Measurements from ENCODE around the gene EREG. TPM values are rescaled to one million over a fixed set of nuclear protein-coding genes. Genes with fewer than 3 reads are reported as not detected.
"Not testable (repeated sequence)": the region's sequence is repeated elsewhere in the genome, so short reads cannot be mapped to it uniquely, and the experiment has no call there.

EREG gene
- total RNA-seq, 4 donors from 2014 or later = 8.0 to 122 (median 11.9) TPM

DNA sequence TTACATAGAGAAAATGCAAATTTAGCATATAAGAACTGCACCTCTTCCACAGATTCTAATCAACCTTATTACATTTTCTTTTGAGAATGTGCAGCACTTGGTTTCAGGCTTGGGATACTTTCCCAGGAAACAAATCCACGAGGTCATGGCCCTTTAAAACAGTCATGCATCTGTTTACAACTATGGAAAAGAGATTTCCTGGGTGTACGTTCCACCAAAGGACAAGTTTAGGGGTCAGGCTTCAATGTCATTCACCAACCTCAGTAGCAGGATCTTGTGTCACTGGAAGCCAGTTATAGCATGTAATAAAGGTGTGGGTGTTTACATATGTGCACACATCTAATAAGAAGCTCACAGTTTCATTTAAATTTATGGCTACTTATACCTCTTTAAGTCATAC, 30.7 kb downstream of the EREG start:
- TF ChIP-seq POLR2A (IDR thresholded peaks at IDR 0.05) = no peak
- TF ChIP-seq, protein P1, sequence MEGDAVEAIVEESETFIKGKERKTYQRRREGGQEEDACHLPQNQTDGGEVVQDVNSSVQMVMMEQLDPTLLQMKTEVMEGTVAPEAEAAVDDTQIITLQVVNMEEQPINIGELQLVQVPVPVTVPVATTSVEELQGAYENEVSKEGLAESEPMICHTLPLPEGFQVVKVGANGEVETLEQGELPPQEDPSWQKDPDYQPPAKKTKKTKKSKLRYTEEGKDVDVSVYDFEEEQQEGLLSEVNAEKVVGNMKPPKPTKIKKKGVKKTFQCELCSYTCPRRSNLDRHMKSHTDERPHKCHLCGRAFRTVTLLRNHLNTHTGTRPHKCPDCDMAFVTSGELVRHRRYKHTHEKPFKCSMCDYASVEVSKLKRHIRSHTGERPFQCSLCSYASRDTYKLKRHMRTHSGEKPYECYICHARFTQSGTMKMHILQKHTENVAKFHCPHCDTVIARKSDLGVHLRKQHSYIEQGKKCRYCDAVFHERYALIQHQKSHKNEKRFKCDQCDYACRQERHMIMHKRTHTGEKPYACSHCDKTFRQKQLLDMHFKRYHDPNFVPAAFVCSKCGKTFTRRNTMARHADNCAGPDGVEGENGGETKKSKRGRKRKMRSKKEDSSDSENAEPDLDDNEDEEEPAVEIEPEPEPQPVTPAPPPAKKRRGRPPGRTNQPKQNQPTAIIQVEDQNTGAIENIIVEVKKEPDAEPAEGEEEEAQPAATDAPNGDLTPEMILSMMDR (IDR thresholded peaks at IDR 0.05) = no peak
- no peaks in the 10 kb centered on the region for H3K36me3 ChIP-seq
- no peak for DNase-seq
- no peaks in the 10 kb centered on the region for H3K4me1 ChIP-seq
- intact Hi-C loops (cut with DNase I) = no loop called here
- no peaks in the 10 kb centered on the region for H3K9me3 ChIP-seq
- WGBS, 2 donors = 40 to 58% methylated on average over 2 of the region's 2 CpGs
- no peak overlapping the region for H3K27ac ChIP-seq
- no peaks in the 10 kb centered on the region for H3K27me3 ChIP-seq
- H3K4me3 ChIP-seq = no peak overlapping the region

DNA sequence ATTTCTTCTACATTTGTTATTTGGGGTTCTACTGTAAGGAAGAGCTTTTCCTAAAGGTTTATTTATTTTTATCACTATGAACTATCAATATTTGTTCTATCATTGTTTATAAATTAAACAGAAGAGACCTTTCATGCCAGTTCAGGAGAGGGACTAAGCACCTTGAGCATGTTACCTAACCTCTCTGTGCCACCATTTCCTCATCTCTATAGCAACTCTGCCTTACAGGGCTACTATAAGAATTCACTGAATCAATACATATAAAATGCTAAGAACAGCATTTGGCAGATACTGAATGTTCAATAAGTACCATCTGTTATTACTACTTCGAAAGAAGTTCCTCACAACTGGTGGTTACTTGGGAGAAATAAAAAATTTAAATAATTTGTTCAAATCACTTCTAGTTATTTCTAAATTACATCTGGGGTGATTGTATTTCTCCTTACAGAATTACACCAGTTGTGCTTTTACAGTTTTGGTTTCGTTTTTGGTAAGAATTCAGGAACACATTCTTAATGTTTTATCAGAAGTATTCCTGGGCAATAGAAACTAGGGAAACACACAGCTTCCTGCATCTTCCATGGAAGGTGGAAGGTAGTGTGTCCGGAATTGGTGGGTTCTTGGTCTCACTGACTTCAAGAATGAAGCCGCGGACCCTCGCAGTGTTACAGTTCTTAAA, 32.9 kb downstream of the EREG start:
- TF ChIP-seq POLR2A (IDR thresholded peaks at IDR 0.05) = no peak
- TF ChIP-seq, protein P1 (IDR thresholded peaks at IDR 0.05) = no peak
- H3K9me3 ChIP-seq = no peaks in the 10 kb centered on the region
- peak overlapping the region in 3 of 4 donors; percentile 20 to 53 (median 29) for H3K4me3 ChIP-seq
- intact Hi-C loops (cut with DNase I) = no loop called here
- DNase-seq = no peak
- H3K36me3 ChIP-seq = no peaks in the 10 kb centered on the region
- WGBS, 2 donors = 69 to 72% methylated on average over 5 to 6 of the region's 6 CpGs
- H3K4me1 ChIP-seq = no peaks in the 10 kb centered on the region
- H3K27ac ChIP-seq = peak overlapping the region in 3 of 4 donors; percentile 6 to 30 (median 30)
- no peaks in the 10 kb centered on the region for H3K27me3 ChIP-seq

DNA sequence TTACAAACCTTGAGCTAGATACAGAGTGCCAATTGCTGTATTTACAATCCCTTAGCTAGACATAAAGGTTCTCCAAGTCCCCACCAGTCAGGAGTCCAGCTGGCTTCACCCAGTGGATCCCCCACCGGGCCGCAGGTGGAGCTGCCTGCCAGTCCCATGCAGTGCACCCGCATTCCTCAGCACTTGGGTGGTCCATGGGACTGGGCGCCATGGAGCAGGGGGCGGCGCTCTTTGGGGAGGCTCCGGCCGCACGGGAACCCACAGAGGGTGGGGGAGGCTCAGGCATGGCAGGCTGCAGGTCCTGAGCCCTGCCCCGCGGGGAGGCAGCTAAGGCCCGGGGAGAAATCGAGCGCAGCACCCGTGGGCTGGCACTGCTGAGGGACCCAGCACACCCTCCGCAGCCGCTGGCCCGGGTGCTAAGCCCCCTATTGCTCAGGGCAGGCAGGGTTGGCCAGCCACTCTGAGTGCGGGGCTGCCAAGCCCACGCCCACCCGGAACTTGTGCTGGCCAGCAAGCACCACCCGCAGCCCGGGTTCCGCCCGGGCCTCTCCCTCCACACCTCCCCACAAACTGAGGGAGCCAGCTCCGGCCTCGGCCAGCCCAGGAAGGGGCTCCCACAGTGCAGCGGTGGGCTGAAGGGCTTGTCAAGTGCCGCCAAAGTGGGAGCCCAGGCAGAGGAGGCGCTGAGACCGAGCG, 34.1 kb downstream of the EREG start:
- H3K27me3 ChIP-seq; H3K4me1 ChIP-seq; H3K27ac ChIP-seq; intact Hi-C loops (cut with DNase I); H3K36me3 ChIP-seq; H3K9me3 ChIP-seq; DNase-seq; H3K4me3 ChIP-seq: not testable (repeated sequence)
- 97% methylated on average over 4 of the region's 32 CpGs; no CpG with 5 or more reads in 1 of the 2 donors for WGBS, 2 donors

DNA sequence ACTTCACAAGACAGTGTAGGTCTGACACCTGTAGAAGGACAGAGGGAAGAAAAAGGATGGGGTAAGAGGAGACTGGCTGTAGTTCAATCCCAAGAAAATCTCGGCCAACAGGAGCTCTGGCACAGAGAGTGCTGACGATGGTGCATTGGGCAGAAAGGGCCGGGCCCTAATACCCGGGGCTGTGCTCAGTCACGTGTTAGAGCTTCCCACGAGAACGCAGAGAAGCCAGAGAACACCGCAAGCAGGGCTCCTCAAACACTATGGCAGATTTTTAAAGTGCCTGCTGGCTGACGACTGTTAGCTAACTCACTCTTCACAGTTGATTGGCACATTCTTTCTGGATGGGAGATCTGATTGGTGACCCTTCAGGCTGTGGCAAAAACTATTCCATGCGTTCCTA, 35.5 kb downstream of the EREG start:
- H3K27me3 ChIP-seq = no peaks in the 10 kb centered on the region
- no peaks in the 10 kb centered on the region for H3K4me1 ChIP-seq
- H3K4me3 ChIP-seq = no peak overlapping the region
- DNase-seq = no peak
- TF ChIP-seq POLR2A (IDR thresholded peaks at IDR 0.05) = no peak
- TF ChIP-seq, protein P1 (IDR thresholded peaks at IDR 0.05) = no peak
- no peaks in the 10 kb centered on the region for H3K36me3 ChIP-seq
- 80 to 82% methylated on average over 10 of the region's 10 CpGs for WGBS, 2 donors
- no peaks in the 10 kb centered on the region for H3K9me3 ChIP-seq
- intact Hi-C loops (cut with DNase I) = no loop called here
- H3K27ac ChIP-seq = no peak overlapping the region

DNA sequence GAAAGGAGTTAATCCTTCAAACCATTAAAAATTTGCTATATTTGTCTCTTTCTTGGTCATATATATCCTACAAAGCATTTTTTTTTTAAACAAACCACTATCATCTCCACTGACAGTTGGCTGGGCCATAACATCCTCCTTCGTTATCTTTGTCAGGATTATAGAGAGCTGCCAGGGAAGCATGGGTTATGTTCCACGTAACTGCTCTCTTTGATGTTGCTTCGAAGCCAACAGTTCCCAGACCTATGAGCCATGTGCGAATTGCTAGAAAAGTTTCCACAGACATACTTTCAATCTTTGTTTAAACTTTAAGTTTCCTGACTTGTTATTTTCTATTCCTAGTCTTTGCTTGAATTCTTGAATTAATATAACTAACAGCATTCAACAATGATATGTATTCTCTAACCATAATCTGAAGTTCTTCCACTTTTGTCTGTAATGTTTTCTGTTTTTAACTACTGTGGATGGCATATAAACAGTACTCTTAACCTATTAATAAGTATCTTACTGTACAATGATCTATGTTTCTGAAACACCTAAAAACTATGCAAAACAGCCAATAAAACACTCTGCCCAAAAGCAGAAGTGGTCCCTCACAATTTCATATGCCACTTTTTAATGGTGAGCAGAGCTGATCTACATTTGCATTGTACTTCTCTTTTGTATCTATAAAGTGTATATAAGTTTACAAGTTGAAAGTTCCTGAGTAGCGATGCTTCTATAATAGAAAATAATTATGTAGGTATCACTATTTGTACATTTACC, 37.9 kb downstream of the EREG start:
- H3K36me3 ChIP-seq = no peaks in the 10 kb centered on the region
- 70 to 79% methylated on average over 5 of the region's 5 CpGs for WGBS, 2 donors
- intact Hi-C loops (cut with DNase I) = no loop called here
- no peak overlapping the region for H3K27ac ChIP-seq
- no peak for DNase-seq
- H3K27me3 ChIP-seq = no peaks in the 10 kb centered on the region
- no peaks in the 10 kb centered on the region for H3K9me3 ChIP-seq
- H3K4me1 ChIP-seq = peaks cover 0 to under 1% (median 0%) of the 10 kb centered on the region in 3 donors
- H3K4me3 ChIP-seq = no peak overlapping the region
- TF ChIP-seq POLR2A (IDR thresholded peaks at IDR 0.05) = no peak
- TF ChIP-seq, protein P1 (IDR thresholded peaks at IDR 0.05) = no peak

Data from esophagus squamous epithelium (tissue), 5 donors.